ENCODE data around the gene ELFN2.
"Not testable (repeated sequence)": the region's sequence is repeated elsewhere in the genome, so short reads cannot be mapped to it uniquely, and the experiment has no call there.

ELFN2 gene

GRCh38 chr22:37427135-37427710 is at the start of gene ELFN2:
Gene ELFN2 (minus strand): TSS chr22:37427479. CDS start chr22:37375534, 51,945 bp downstream.
- no peak for DNase-seq (ENCODE audit: low read depth in 2 of 2, low spot score in 1 of 2)

GRCh38 chr22:37476389-37477329 is 49.4 kb upstream of the ELFN2 start:
- no peak for DNase-seq (ENCODE audit: low read depth in 2 of 2, low spot score in 1 of 2)

- no peak for DNase-seq (ENCODE audit: low read depth in 2 of 2, low spot score in 1 of 2)
Measured at GRCh38 chr22:37474447-37475090, 47.3 kb upstream of the ELFN2 start.

- no peak for DNase-seq (ENCODE audit: low read depth in 2 of 2, low spot score in 1 of 2)
Measured at GRCh38 chr22:37473437-37473946, 46.2 kb upstream of the ELFN2 start.

- DNase-seq (ENCODE audit: low read depth in 2 of 2, low spot score in 1 of 2) = no peak
Measured at GRCh38 chr22:37472418-37473006, 45.2 kb upstream of the ELFN2 start.

- DNase-seq (ENCODE audit: low read depth in 2 of 2, low spot score in 1 of 2) = no peak
Measured at GRCh38 chr22:37471727-37472417, 44.6 kb upstream of the ELFN2 start.

- no peak for DNase-seq (ENCODE audit: low read depth in 2 of 2, low spot score in 1 of 2)
Measured at GRCh38 chr22:37470087-37470445, 42.8 kb upstream of the ELFN2 start.

GRCh38 chr22:37469416-37470086 is 42.3 kb upstream of the ELFN2 start:
- no peak for DNase-seq (ENCODE audit: low read depth in 2 of 2, low spot score in 1 of 2)

GRCh38 chr22:37468201-37468695 is 41.0 kb upstream of the ELFN2 start:
- DNase-seq (ENCODE audit: low read depth in 2 of 2, low spot score in 1 of 2) = not testable (repeated sequence)

- DNase-seq (ENCODE audit: low read depth in 2 of 2, low spot score in 1 of 2) = no peak
Measured at GRCh38 chr22:37467391-37467955, 40.2 kb upstream of the ELFN2 start.

- no peak for DNase-seq (ENCODE audit: low read depth in 2 of 2, low spot score in 1 of 2)
Measured at GRCh38 chr22:37464181-37464580, 36.9 kb upstream of the ELFN2 start.

GRCh38 chr22:37462983-37463382 is 35.7 kb upstream of the ELFN2 start:
- no peak for DNase-seq (ENCODE audit: low read depth in 2 of 2, low spot score in 1 of 2)

GRCh38 chr22:37462436-37462835 is 35.2 kb upstream of the ELFN2 start:
- no peak for DNase-seq (ENCODE audit: low read depth in 2 of 2, low spot score in 1 of 2)

- DNase-seq (ENCODE audit: low read depth in 2 of 2, low spot score in 1 of 2) = no peak
Measured at GRCh38 chr22:37461961-37462360, 34.7 kb upstream of the ELFN2 start.

- no peak for DNase-seq (ENCODE audit: low read depth in 2 of 2, low spot score in 1 of 2)
Measured at GRCh38 chr22:37460684-37461083, 33.4 kb upstream of the ELFN2 start.

GRCh38 chr22:37459206-37459605 is 31.9 kb upstream of the ELFN2 start:
- DNase-seq (ENCODE audit: low read depth in 2 of 2, low spot score in 1 of 2) = no peak

- peak; percentile 67 to 79 for DNase-seq (ENCODE audit: low read depth in 2 of 2, low spot score in 1 of 2)
Measured at GRCh38 chr22:37457093-37457893, 30.0 kb upstream of the ELFN2 start.

- DNase-seq (ENCODE audit: low read depth in 2 of 2, low spot score in 1 of 2) = no peak
Measured at GRCh38 chr22:37456346-37456745, 29.1 kb upstream of the ELFN2 start.

GRCh38 chr22:37455896-37456295 is 28.6 kb upstream of the ELFN2 start:
- DNase-seq (ENCODE audit: low read depth in 2 of 2, low spot score in 1 of 2) = no peak

All from stimulated activated CD8-positive, alpha-beta memory T cell treated with anti-CD3 and anti-CD28 coated beads, Interleukin-4, amount 100 ng/mL, for 1 hour (primary cell).